Progenitor cell of endocrine pancreas (in vitro differentiated cells): ENCODE data around the gene DEPDC1. TPM values are rescaled to one million over a fixed set of nuclear protein-coding genes. Genes with fewer than 3 reads are reported as not detected.

Experiments used
- DNase-seq: peaks from one replicate; pipeline ENCODE4 v3.0.0; 2021; ENCODE audit warnings: low spot score; ENCODE audit not compliant: unreplicated experiment
- H3K27ac Mint-ChIP-seq: 2 replicates; pipeline ENCODE4 v1.8.0; 2021; ENCODE audit warnings: mild to moderate bottlenecking, moderate library complexity, mixed read lengths
- H3K27me3 Mint-ChIP-seq: 2 replicates; pipeline ENCODE4 v1.8.0; 2021; ENCODE audit warnings: mixed read lengths
- H3K36me3 Mint-ChIP-seq: 2 replicates; pipeline ENCODE4 v1.8.0; 2022; ENCODE audit warnings: mixed read lengths; ENCODE audit not compliant: insufficient read depth
- H3K4me1 Mint-ChIP-seq: 2 replicates; pipeline ENCODE4 v1.8.0; 2021; ENCODE audit warnings: low read depth, mixed read lengths
- H3K4me3 Mint-ChIP-seq: 2 replicates; pipeline ENCODE4 v1.8.0; 2021; ENCODE audit warnings: low read depth, mild to moderate bottlenecking, moderate library complexity, mixed read lengths
- H3K9me3 Mint-ChIP-seq: 2 replicates; pipeline ENCODE4 v1.8.0; 2021; ENCODE audit warnings: low read depth, mixed read lengths
- CTCF ChIP-seq: fragments of 200-600 bp; sonication (generic); IDR thresholded peaks from one replicate; pipeline ENCODE4 v1.5.0; 2021; ENCODE audit warnings: antibody characterized with exemption, mild to moderate bottlenecking; ENCODE audit not compliant: unreplicated experiment
- long read RNA-seq: library from polyadenylated mRNA; unstranded; transcript quantifications from one replicate; pipeline ENCODE4 v2.0.0, GENCODE V29; 2020
- total RNA-seq: library from RNA; stranded (reverse); gene quantifications from 2 replicates; pipeline ENCODE4 v1.2.1, GENCODE V29; 2021

Gene DEPDC1
- total RNA-seq = 10.3 and 12.4 TPM in 2 replicates
- long read RNA-seq, partial matches to known transcripts = 78 of 91 reads
- long read RNA-seq, other reads (novel, unspliced or antisense) = 13 of 91 reads

- no peak for TF ChIP-seq CTCF
- H3K4me1 Mint-ChIP-seq = peaks cover 14% of the 10 kb centered on the region
- H3K4me3 Mint-ChIP-seq = peak within 1 kb of the TSS; percentile 90
Observed at GRCh38 chr1:68496680-68497357, at the start of gene DEPDC1. Gene DEPDC1, minus strand, starts transcription at chr1:68497082. Its CDS starts 83 bp downstream, at chr1:68496999.

GRCh38 chr1:68544651-68545050, 47.8 kb upstream of the DEPDC1 start:
- H3K36me3 Mint-ChIP-seq = no peaks in the 10 kb centered on the region
- H3K9me3 Mint-ChIP-seq = peaks cover 2% of the 10 kb centered on the region
- no peaks in the 10 kb centered on the region for H3K27me3 Mint-ChIP-seq
- no peaks in the 10 kb centered on the region for H3K4me1 Mint-ChIP-seq
- no peak for TF ChIP-seq CTCF
- DNase-seq = no peak
- no peak overlapping the region for H3K4me3 Mint-ChIP-seq
- no peak overlapping the region for H3K27ac Mint-ChIP-seq

More at GRCh38 chr1:68496680-68497357, at the start of gene DEPDC1:
- Mint-ChIP-seq H3K9me3 (peaks cover 5% of the 10 kb centered on the region), H3K27me3 (peaks cover 9% of the 10 kb centered on the region), H3K36me3 (peaks cover 3% of the 10 kb centered on the region), H3K27ac (peak within 1 kb of the TSS; percentile 92)
- peak; percentile 98 for DNase-seq

GRCh38 chr1:68542586-68542985, 45.7 kb upstream of the DEPDC1 start:
- H3K4me3 Mint-ChIP-seq = no peak overlapping the region
- H3K36me3 Mint-ChIP-seq = no peaks in the 10 kb centered on the region
- DNase-seq = no peak
- no peaks in the 10 kb centered on the region for H3K9me3 Mint-ChIP-seq
- H3K27me3 Mint-ChIP-seq = no peaks in the 10 kb centered on the region
- H3K27ac Mint-ChIP-seq = no peak overlapping the region
- TF ChIP-seq CTCF = no peak
- no peaks in the 10 kb centered on the region for H3K4me1 Mint-ChIP-seq

- no peak for DNase-seq
- Mint-ChIP-seq H3K27me3 (no peaks in the 10 kb centered on the region), H3K27ac (no peak overlapping the region), H3K4me3 (no peak overlapping the region), H3K36me3 (no peaks in the 10 kb centered on the region), H3K4me1 (no peaks in the 10 kb centered on the region), H3K9me3 (no peaks in the 10 kb centered on the region)
- TF ChIP-seq CTCF = no peak
Observed at GRCh38 chr1:68538941-68539340, 42.1 kb upstream of the DEPDC1 start.

GRCh38 chr1:68528243-68528642, 31.4 kb upstream of the DEPDC1 start:
- H3K9me3 Mint-ChIP-seq = peaks cover 9% of the 10 kb centered on the region

More at GRCh38 chr1:68528243-68528642, 31.4 kb upstream of the DEPDC1 start:
- TF ChIP-seq CTCF = no peak
- Mint-ChIP-seq H3K36me3 (no peaks in the 10 kb centered on the region), H3K27ac (no peak overlapping the region), H3K27me3 (no peaks in the 10 kb centered on the region), H3K4me1 (no peaks in the 10 kb centered on the region), H3K4me3 (no peak overlapping the region)
- DNase-seq = no peak
